ENCODE data around the gene MRPL21. TPM values are rescaled to one million over a fixed set of nuclear protein-coding genes. Genes with fewer than 3 reads are reported as not detected.

Gene MRPL21
- total RNA-seq, 2 donors from 2014 or later: 71.7 to 87.8 TPM

DNA sequence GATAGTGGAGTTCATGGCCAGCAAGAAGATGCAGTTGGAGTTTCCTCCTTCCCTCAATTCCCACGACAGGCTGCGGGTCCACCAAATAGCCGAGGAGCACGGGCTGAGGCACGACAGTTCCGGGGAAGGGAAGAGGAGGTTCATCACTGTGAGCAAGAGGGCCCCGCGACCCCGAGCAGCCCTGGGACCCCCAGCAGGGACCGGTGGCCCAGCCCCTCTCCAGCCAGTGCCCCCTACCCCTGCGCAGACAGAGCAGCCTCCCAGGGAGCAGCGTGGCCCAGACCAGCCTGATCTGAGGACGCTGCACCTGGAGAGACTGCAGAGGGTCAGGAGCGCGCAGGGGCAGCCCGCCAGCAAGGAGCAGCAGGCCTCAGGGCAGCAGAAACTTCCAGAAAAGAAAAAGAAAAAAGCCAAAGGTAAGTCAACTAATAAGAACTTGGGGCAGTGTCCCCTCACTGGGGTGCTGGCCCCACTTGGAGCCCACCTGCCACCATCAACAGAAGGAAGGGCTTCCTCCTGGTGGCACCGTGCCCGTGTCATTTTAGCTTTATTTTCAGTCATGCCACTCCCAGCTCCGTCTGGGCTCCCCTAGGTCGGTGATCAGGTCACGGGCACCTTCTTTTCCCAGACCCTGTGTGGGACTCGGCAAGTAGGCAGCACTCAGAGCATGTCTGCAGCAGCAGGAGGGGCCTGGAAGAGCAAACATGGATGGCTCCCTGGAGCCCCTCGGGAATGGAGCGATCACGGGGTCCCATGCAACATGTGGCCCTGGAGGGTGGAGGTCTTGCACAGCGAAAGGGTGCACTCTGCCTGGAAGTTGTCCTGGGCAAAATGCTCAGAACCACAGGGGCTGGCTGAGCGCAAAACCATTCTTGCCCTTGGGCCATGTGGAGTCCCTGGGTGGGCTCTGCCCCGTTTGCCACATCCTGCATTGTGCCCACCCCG lies 33.3 kb upstream of the MRPL21 start:
- DNase-seq: no peak

DNA sequence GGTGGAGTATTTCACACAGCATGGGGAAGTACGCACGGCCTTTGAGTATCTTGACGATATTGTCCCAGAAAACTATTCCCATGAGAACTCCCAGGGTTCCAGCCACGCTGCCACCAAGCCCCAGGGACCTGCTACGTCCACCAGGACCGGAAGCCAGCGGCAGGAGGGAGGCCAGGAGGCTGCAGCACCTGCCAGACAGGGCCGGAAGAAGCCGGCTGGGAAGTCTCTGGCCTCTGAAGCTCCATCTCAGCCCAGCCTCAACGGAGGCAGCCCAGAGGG lies 32.7 kb upstream of the MRPL21 start:
- intact Hi-C loops (cut with DNase I, micrococcal nuclease): no loop called here
- ATAC-seq (no peak), DNase-seq (no peak)

More for the DNA sequence above, 33.3 kb upstream of the MRPL21 start:
- no peak for ATAC-seq
- intact Hi-C loops (cut with DNase I, micrococcal nuclease): no loop called here

DNA sequence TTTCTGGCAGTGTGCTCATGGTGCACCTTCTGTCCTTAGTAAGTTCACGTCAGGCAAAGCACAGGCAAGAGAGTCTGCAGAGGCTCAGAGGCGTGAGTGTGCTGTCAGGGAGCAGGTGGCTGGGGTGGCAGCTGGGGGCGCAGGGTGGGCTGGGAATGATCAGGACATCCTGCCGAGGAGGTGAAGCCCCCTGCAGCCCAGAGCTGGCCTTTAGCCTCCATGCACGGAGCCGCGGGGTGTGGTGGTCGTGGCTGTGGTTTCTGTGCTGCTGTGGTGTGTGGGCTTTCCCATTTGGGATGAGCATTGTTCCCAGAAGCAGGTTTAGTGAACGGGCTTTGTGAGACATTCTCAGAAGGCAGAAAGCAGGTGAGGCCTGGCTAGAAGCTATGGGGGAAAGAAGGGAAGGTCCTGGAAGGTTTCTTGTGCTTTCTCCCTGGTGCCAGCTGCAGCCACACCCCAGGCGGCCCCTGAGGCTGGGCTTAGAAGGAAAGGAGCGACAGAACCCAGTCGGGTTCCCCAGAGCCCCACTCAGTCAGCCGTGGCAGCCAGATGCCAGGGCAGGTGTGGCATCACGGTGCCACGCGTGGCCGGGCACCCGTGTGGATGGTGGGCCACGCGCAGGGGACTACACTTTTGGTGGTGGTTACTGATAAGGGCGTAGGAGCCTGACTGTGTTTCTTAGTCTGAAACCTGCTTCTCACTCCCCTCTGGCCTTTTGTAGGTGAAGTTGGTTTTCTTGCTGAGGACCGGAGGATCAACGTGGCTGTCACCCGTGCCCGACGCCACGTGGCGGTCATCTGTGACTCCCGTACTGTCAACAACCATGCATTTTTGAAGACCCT lies 32.1 kb upstream of the MRPL21 start:
- intact Hi-C loops (cut with DNase I, micrococcal nuclease): no loop called here
- DNase-seq (no peak), ATAC-seq (no peak)

DNA sequence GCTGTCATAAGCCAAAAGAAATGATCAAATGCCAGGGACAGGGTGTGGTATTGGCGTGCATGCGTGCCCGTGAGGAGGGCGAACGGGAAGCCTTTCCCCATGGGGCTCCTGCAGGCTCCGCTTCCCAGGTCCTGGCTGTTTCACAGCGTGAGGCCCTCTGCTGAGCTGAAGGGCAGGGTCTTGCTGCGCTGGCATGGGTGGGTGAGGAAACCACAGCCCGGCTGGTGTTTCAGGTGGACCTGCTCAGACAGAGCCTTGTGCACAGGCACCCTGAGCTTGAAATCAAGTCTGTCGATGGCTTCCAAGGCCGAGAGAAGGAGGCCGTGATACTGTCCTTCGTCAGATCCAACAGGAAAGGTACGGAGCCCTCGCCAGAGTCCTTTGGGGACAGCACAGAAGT lies 31.4 kb upstream of the MRPL21 start:
- intact Hi-C loops (cut with DNase I, micrococcal nuclease): no loop called here
- DNase-seq (no peak), ATAC-seq (no peak)

DNA sequence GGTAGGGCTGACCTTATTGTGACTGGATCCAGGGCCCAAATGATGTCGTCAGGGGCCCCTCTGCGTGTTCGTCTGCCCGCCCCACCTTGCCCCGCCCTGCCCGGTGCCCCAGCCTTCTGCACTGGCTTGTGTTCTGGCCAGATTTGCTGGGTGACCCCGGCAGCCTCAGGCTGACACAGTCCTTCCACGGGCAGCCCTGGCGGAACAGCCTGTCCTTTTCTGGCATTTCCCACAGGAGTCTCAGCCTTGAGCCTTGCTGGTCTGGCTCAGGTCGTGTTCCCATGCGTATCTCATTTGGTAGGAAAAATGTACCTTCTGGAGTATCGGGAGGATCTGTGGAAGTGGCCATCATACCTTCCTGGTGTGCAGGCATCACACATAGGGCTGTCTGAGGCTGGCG lies 31.0 kb upstream of the MRPL21 start:
- DNase-seq (no peak), ATAC-seq (no peak)
- intact Hi-C loops (cut with DNase I, micrococcal nuclease): no loop called here

DNA sequence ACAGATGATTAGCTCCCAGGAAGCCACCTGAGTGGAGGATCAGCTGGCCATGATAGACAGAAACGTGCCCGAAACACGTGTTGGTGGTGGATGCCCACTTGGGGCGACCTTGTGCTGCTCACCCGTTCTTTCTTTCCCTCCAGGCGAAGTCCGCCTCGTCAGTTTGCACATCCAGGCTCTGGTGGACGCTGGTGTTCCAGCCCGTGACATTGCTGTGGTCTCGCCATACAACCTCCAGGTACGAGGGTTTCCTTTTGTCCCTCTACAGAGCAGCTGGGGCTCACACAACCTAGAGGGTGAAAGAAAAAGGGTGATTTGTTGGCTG lies 30.7 kb upstream of the MRPL21 start:
- ATAC-seq (no peak), DNase-seq (no peak)
- intact Hi-C loops (cut with DNase I, micrococcal nuclease): no loop called here

DNA sequence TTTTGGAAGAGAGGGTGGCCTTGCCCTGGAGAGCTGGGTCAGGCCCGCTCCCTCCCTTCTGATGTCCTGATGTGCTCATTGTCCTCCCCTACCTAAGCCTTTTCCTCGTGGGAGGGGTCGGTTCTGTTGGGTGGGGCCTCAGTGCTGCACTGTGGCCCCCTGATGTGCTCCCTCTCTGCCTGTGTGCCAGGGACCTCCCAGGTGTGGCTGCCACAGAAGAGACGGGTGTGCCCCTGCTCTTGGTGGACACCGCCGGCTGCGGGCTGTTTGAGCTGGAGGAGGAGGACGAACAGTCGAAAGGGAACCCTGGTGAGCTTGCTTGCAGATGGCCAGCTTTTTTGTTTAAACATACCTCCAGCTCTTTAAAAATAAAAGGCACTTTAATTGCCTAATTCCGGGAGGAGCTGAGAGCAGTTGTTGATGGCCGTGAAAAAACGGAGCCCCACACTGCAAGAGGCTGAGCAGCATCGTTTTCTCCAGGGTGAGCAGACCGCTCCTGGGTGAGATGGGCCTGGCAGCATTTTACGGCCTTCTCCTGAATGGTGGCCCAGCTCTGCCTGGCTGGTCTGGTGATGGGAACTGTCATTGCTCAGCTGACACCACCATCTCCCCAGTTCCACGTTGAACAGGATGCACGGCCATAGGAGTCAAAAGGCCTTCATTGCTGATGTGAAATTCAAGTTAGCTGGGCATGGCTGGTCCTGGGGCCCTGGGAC lies 30.1 kb upstream of the MRPL21 start:
- intact Hi-C loops (cut with DNase I, micrococcal nuclease): no loop called here
- DNase-seq: no peak
- no peak for ATAC-seq

DNA sequence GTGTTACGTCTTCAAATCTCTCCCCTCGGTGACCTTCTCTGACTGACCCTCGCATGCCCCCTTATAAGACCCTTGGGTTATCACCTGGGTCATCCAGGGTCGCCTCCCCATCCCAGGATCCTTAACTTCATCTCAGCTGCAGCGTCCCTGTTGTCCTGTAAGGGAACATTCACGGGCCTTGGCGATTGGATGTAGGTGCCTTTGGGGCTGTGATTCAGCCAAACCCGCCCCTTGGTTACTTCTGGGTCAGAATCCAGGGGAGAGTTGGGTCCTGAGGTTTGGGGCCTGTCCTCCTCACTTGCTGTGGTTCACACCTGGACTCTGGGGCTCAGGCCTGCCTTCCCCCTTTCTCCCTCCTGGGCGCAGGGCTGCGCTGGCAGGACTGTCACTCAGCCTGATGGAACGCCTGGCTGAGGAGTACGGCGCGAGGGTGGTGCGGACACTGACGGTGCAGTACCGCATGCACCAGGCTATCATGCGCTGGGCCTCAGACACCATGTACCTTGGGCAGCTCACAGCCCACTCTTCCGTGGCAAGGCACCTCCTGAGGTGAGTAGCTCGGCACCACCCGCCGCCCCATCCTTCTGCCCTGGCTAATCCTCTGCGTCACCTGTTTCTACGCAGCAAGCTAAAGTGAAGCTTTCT lies 29.4 kb upstream of the MRPL21 start:
- no peak for DNase-seq
- intact Hi-C loops (cut with DNase I, micrococcal nuclease): no loop called here

DNA sequence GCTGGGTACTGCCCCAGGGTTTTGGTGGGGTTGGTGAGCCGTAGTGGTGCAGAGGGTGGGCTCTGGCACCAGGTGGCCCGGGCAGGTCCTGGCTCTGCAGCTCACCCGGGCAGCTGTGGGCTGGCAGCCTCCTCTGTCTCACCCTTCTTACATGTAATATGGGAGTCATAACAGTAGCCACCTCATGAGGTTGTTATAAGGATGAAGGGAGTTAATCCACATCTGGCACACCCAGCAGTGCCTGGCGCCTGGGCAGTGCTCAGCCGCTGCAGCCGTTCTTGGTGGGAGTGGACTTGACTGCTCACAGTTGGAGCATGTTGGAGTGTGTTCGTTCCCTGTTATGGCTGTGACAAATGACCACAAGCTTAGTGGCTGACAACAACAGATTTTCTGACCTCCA lies 28.7 kb upstream of the MRPL21 start:
- ATAC-seq (no peak), DNase-seq (no peak)
- intact Hi-C loops (cut with DNase I, micrococcal nuclease): no loop called here

More for the DNA sequence above, 29.4 kb upstream of the MRPL21 start:
- ATAC-seq: no peak

DNA sequence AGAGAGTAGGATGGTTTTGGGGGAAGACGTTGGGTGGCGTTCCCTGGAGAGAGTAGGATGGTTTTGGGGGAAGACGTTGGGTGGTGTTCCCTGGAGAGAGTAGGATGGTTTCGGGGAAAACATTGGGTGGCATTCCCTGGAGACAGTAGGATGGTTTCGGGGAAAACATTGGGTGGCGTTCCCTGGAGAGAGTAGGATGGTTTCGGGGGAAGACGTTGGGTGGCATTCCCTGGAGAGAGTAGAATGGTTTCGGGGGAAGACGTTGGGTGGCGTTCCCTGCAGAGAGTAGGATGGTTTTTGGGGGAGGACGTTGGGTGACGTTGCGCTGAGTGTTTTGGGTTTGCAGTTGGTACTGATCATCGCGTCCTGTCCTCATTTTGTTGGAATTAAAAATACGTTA lies 28.3 kb upstream of the MRPL21 start:
- intact Hi-C loops (cut with DNase I, micrococcal nuclease): no loop called here
- ATAC-seq (no peak), DNase-seq (no peak)

DNA sequence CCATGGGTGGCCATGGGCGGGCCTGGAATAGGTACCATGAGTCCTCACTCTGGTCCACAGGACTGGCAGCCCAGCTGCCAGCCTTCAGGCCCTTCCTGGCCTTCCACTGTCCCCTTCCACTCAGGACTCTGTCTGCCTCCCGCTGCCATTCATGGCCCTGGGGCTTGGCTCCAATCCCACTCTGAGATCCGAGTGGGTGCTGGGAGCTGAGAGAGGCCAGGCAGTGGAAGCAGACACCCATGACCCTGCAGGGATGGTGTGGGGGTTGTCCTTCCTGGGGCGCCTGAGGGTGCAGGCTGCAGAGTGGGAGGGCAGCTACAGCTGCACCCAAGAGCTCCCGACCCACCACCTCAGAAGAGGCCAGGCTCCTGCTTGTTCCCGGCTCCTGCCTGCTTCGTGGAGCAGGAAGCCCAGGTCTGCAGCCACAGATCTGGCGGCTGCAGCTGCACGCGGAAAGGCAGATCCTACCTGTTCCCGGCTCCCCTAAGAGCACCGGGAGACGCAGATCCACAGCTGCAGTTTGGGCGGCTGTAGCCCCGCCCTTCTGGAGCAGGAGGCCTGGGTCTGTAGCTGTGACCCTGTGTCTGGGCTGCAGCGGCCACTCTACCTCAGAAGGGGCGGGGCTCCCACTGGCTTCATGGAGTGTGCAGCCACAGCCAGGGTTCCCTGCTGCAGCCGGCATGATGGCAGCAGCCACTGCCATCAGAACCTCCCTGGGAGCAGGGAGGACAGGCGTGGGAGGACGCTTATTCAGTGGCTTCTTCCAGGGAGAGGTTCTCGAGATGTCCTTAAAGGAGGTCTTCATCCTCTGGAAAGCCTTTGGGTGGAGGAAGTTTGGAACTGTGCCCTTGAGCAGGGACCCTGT lies 27.6 kb upstream of the MRPL21 start:
- ATAC-seq (no peak), DNase-seq (no peak)
- intact Hi-C loops (cut with DNase I, micrococcal nuclease): no loop called here

DNA sequence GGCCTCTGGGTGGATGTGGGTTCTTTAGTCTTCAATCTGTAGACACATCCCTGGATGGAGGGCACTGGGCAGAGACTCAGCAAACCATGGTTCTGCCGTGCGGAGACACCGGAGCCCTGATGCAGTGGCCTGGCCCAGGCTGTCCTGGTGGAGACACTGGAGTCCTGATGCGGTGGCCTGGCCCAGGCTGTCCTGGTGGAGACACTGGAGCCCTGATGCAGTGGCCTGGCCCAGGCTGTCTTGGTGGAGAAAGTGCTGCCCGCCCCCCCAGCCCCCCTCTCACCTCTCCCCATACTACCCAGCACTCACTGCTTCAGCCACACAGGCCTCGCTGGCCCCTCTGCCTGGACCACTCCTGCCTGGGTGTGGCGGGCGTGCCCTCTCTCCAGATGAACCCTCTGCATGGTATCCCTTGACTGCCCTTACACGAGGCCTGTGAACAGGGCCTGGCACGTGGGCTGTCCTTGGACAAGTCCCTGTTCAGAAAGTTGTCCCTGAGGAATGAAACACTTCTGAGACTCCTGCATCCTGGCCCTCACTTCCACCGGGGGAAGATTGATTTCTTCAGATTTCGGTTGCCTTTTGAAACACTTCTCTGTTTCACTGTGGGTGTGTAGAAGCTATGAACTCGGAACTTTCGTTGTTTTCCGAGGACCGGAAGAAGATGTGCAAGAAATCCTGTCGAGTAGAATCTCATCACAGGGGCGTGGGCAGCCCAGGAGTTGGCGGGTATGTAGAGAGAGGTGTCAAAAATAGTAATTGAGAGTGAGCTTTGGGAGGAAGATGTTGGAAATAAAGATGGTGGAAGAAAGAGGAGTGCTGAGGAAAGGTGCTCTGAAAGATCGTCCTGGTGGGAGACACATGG lies 26.3 kb upstream of the MRPL21 start:
- intact Hi-C loops (cut with DNase I, micrococcal nuclease): no loop called here
- no peak for DNase-seq

DNA sequence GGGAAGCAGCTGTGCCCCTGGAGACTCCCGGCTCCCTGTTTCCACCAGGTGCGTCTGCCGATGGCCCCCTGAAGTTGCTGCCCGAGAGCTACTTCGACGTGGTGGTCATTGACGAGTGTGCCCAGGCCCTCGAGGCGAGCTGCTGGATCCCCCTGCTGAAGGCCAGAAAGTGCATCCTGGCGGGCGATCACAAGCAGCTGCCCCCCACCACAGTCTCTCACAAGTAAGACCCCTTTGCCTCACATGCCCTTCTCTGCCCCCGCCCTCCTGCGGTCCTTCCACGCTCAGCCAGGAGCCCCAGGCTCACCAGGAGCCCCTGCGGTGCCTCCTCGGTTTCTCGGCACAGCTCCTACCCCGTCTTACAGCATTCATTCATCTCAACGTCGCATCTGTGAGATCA lies 25.5 kb upstream of the MRPL21 start:
- intact Hi-C loops (cut with DNase I, micrococcal nuclease): no loop called here
- ATAC-seq: no peak
- no peak for DNase-seq

More for the DNA sequence above, 26.3 kb upstream of the MRPL21 start:
- no peak for ATAC-seq

DNA sequence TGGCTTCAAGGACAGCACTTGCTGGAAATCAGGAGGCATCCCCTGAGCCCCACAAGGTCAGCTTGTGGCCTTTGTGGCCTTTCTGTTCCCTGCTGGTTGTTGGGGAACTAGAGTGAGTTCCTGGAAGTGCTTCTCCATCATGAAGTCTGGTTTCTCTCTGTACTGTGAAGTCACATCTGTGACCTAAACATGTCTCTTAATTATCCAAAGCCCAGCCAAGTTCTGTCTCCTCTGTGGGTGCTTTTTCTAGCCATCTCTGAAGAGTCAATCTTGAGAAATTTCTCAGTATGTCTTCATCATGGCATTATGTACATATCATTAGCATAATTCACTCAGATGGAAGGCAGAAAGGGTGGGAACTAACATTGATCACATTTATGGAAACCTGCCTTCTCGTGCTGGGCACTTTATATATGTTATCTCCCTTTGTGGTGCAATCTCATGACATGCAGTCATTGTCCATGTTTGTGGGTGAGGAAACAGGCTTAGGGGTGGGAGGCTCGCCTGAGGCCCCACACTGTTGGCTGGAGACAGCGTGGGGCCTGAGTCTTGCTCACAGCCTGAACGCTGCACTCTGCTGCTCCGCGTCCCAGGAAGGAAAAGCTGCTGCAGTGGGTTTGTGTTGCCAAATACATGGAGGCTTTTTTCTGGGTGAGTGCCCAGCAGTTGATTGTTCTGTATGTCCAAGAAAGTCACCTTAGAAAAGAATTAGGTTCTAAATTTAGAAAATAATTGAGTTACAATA lies 24.7 kb upstream of the MRPL21 start:
- intact Hi-C loops (cut with DNase I, micrococcal nuclease): no loop called here
- ATAC-seq (no peak), DNase-seq (no peak)

DNA sequence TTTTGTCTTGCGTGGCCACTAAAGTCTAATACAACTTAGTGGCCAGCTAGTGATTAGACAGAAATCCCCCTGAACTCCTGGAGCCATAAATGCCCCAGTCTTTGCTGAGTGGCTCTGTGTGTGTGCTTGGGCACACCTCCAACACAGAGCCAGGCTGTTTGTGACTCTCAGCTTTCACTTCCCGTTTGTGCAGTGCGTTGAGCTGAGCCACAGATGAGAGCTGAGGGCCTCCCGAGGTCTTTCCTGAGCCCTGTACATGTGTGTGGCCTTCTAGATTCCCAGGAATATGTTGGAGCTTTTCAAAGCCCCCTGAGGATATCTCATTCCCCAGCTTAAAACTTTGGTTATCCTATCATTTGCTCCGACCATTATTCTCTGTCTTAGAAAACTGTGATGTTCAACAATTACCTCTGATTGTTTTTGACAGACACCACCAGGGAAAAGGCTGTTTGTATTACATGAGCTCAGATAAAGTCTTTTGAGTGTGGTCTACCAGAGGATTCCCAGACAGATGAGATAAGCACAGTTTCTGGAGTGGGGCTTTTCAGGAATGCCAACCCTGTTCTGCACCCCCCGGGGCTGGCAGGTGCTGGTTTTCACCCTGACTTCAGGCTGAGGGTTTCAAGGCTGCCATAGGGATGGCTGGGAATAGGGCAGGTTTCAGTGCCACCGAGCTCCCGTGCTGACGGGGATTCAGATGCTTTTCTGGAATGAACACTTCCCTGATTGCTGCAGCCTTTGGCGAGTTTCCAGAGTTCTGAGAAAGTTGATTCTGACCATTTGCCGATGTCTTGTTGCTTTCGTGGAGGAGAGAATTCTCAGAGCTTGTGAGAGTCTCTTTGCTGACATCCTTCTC lies 23.9 kb upstream of the MRPL21 start:
- ATAC-seq (no peak), DNase-seq (no peak)
- intact Hi-C loops (cut with DNase I, micrococcal nuclease): no loop called here

DNA sequence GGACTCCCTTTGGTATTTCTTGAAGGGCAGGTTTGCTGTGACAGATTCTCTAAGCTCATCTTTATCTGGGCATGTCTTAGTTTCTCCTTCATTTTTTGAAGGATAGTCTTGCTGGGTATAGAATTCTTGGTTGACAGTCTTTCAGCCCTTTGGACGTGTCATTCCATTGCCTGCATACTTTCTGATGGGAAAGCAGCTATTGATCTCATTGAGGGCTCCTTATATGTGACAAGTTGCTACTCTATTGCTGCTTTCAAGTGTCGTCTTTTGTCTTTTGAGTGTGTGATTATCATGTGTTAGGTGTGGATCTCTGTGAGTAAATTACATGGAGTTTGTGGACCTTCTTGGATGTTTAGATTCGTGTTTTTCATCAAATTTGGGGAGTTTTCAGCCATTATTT lies 22.0 kb upstream of the MRPL21 start:
- intact Hi-C loops (cut with DNase I, micrococcal nuclease): no loop called here
- DNase-seq: no peak
- no peak for ATAC-seq
